Measurements from ENCODE around the gene APBB2.

DNA sequence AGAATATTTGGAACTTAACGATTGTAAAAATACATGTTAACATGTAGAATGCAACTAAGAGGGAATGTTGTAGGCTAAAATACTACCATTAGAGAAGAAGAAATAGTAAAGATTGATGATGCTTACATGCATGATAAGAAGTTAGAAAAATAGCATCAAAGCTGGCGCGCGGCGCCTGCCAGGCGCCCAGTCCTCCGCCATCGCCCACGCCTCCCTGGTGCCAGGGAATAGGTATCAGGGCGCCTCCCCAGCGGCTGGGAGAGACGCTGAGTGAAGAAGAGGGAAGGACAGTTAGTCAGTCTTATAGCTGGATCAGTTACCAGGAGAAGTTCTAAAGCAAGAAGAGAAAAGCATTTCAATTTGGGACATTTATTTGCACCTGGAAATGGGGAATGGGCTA is 428.6 kb downstream of the APBB2 start:
- TF ChIP-seq, protein P1, sequence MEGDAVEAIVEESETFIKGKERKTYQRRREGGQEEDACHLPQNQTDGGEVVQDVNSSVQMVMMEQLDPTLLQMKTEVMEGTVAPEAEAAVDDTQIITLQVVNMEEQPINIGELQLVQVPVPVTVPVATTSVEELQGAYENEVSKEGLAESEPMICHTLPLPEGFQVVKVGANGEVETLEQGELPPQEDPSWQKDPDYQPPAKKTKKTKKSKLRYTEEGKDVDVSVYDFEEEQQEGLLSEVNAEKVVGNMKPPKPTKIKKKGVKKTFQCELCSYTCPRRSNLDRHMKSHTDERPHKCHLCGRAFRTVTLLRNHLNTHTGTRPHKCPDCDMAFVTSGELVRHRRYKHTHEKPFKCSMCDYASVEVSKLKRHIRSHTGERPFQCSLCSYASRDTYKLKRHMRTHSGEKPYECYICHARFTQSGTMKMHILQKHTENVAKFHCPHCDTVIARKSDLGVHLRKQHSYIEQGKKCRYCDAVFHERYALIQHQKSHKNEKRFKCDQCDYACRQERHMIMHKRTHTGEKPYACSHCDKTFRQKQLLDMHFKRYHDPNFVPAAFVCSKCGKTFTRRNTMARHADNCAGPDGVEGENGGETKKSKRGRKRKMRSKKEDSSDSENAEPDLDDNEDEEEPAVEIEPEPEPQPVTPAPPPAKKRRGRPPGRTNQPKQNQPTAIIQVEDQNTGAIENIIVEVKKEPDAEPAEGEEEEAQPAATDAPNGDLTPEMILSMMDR (conservative IDR thresholded peaks at IDR 0.05) = no peak
- no peak for TF ChIP-seq ZFX (IDR thresholded peaks at IDR 0.05)
